Right lobe of liver (tissue), 6 donors: ENCODE measurements around the gene SLC10A3. TPM values are rescaled to one million over a fixed set of nuclear protein-coding genes. Genes with fewer than 3 reads are reported as not detected.

ENCODE experiments used
- ATAC-seq, 4 donors: fragments of 200-7000 bp; cut with Tn5 transposase; one replicate each; pipeline ENCODE4 v1.9.1; 2020; ENCODE audit warnings: mild to moderate bottlenecking in 4 of 4, moderate library complexity in 4 of 4
- DNase-seq, 3 donors: peaks; one replicate each; pipeline ENCODE4 v3.0.0-alpha.2; 2020
- H3K27ac ChIP-seq, 3 donors: fragments of 200-600 bp; one replicate each; pipeline ENCODE4 v1.8.0; 2022
- H3K27me3 ChIP-seq, 2 donors: fragments of 200-600 bp; one replicate each; pipeline ENCODE4 v1.8.0; 2022
- H3K36me3 ChIP-seq, 4 donors: fragments of 200-600 bp; sonication (generic) in 1 of 4; one replicate each; pipeline versions ENCODE4 v1.5.1 to v1.8.0; 2017 to 2022; ENCODE audit warnings: control low read depth in 1 of 4
- H3K4me1 ChIP-seq, 4 donors: fragments of 200-600 bp; sonication (generic) in 1 of 4; one replicate each; pipeline versions ENCODE4 v1.5.1 to v1.8.0; 2017 to 2022; ENCODE audit warnings: control low read depth in 1 of 4
- H3K4me3 ChIP-seq, 3 donors: fragments of 200-600 bp; one replicate each; pipeline ENCODE4 v1.8.0; 2022
- H3K9me3 ChIP-seq, 4 donors: fragments of 200-600 bp; sonication (generic) in 1 of 4; one replicate each; pipeline versions ENCODE4 v1.5.1 to v1.8.0; 2017 to 2022; ENCODE audit warnings: control low read depth in 1 of 4
- POLR2A ChIP-seq: fragments of 450-650 bp; IDR thresholded peaks from one replicate; pipeline ENCODE4 v1.6.1; 2017; ENCODE audit warnings: antibody characterized with exemption, mild to moderate bottlenecking
- WGBS: methylation state at CpG from one replicate; pipeline ENCODE4 v1.1.6; 2018; ENCODE audit warnings: low coverage, low lambda C conversion rate; ENCODE audit not compliant: insufficient coverage; ENCODE audit errors: missing lambda C conversion rate; 5-methylcytosine and 5-hydroxymethylcytosine counted together
- intact Hi-C, 2 donors: fragments of 100-400 bp; cut with DNase I; formaldehyde crosslinking; loops; one replicate each; pipeline versions ENCODE4 v1.11.2 to v1.14.1; 2022
- total RNA-seq, 6 experiments: library from RNA; depleted of rRNA in 2 of 6; stranded (reverse); fragments of >200 nt in 2 of 6; fragmentation: NEBNext Ultra II Directional in 3 of 6; extraction: Animal tissue kit (Norgen Biotek cat#: 25700) in 3 of 6; gene quantifications; one replicate each; pipeline versions ENCODE4 v1.1.0 to v1.2.4, GENCODE V29; 2016 to 2023
- TF ChIP-seq, protein P1 (sequence below), 4 donors: fragments of 200-600 bp in 3 of 4; fragments of 450-650 bp in 1 of 4; IDR thresholded peaks; one replicate each; pipeline versions ENCODE4 v1.5.1 to v1.8.0; 2016 to 2022; ENCODE audit warnings: antibody characterized with exemption in 4 of 4, mild to moderate bottlenecking in 2 of 4
- donor health status: DM: no; HTN: yes; CAD: no.
- donor health status: DM: no; HTN: no; CAD: no.
- donor health status: DM: no; HTN: no; CAD: no.
- donor health status: DM: no; HTN: yes; CAD: no.
- donor health status: DM: no; HTN: yes; CAD: no.

The SLC10A3 gene
- total RNA-seq, 6 experiments from 2014 or later = 3.0 to 15.2 (median 5.1) TPM

- Histone ChIP-seq H3K4me3 (no peak overlapping the region), H3K27me3 (no peaks in the 10 kb centered on the region), H3K36me3 (no peaks in the 10 kb centered on the region), H3K27ac (no peak overlapping the region), H3K9me3 (no peaks in the 10 kb centered on the region), H3K4me1 (no peaks in the 10 kb centered on the region)
- no peak for DNase-seq
- ATAC-seq = no peak
- no CpG with 5 or more reads among the region's 14 CpGs for WGBS
- TF ChIP-seq, protein P1, sequence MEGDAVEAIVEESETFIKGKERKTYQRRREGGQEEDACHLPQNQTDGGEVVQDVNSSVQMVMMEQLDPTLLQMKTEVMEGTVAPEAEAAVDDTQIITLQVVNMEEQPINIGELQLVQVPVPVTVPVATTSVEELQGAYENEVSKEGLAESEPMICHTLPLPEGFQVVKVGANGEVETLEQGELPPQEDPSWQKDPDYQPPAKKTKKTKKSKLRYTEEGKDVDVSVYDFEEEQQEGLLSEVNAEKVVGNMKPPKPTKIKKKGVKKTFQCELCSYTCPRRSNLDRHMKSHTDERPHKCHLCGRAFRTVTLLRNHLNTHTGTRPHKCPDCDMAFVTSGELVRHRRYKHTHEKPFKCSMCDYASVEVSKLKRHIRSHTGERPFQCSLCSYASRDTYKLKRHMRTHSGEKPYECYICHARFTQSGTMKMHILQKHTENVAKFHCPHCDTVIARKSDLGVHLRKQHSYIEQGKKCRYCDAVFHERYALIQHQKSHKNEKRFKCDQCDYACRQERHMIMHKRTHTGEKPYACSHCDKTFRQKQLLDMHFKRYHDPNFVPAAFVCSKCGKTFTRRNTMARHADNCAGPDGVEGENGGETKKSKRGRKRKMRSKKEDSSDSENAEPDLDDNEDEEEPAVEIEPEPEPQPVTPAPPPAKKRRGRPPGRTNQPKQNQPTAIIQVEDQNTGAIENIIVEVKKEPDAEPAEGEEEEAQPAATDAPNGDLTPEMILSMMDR (IDR thresholded peaks at IDR 0.05) = no peak
- TF ChIP-seq POLR2A = no peak
- intact Hi-C loops = no loop called here
These were observed 24.8 kb downstream of the SLC10A3 start for GRCh38 chrX:154465601-154466000.

- Histone ChIP-seq H3K9me3 (no peaks in the 10 kb centered on the region), H3K27ac (no peak overlapping the region), H3K36me3 (no peaks in the 10 kb centered on the region), H3K27me3 (no peaks in the 10 kb centered on the region), H3K4me1 (no peaks in the 10 kb centered on the region), H3K4me3 (no peak overlapping the region)
- 90% methylated on average over 2 of the region's 28 CpGs for WGBS
- intact Hi-C loops = no loop called here
- TF ChIP-seq POLR2A = no peak
- TF ChIP-seq, protein P1 (IDR thresholded peaks at IDR 0.05) = no peak
- no peak for DNase-seq
- ATAC-seq = no peak
These were observed 25.5 kb downstream of the SLC10A3 start for GRCh38 chrX:154464806-154465365.

GRCh38 chrX:154463611-154464220, 26.7 kb downstream of the SLC10A3 start:
- 85% methylated on average over 4 of the region's 36 CpGs for WGBS
- no peak for ATAC-seq
- DNase-seq = no peak
- no peaks in the 10 kb centered on the region for H3K4me1 ChIP-seq
- H3K27ac ChIP-seq = no peak overlapping the region
- TF ChIP-seq, protein P1 (IDR thresholded peaks at IDR 0.05) = no peak
- intact Hi-C loops = no loop called here
- no peaks in the 10 kb centered on the region for H3K27me3 ChIP-seq
- no peak overlapping the region for H3K4me3 ChIP-seq
- no peaks in the 10 kb centered on the region for H3K9me3 ChIP-seq
- H3K36me3 ChIP-seq = no peaks in the 10 kb centered on the region

- 40% methylated on average over 1 of the region's 8 CpGs for WGBS
These were observed 28.0 kb downstream of the SLC10A3 start for GRCh38 chrX:154462396-154462795.

More at GRCh38 chrX:154462396-154462795, 28.0 kb downstream of the SLC10A3 start:
- ATAC-seq (no peak), DNase-seq (no peak)
- H3K4me3 ChIP-seq = no peak overlapping the region
- intact Hi-C loops = no loop called here
- H3K9me3 ChIP-seq = no peaks in the 10 kb centered on the region
- H3K4me1 ChIP-seq = no peaks in the 10 kb centered on the region
- H3K27ac ChIP-seq = no peak overlapping the region
- TF ChIP-seq, protein P1 (IDR thresholded peaks at IDR 0.05) = no peak
- TF ChIP-seq POLR2A = no peak
- no peaks in the 10 kb centered on the region for H3K27me3 ChIP-seq
- no peaks in the 10 kb centered on the region for H3K36me3 ChIP-seq
